Astrocyte of the hippocampus (primary cell): ENCODE results near the gene KPNB1.

ENCODE experiments used
- DNase-seq: peaks from one replicate; pipeline ENCODE4 v3.0.0; 2011; ENCODE audit warnings: low read depth, low spot score

The KPNB1 gene

DNA sequence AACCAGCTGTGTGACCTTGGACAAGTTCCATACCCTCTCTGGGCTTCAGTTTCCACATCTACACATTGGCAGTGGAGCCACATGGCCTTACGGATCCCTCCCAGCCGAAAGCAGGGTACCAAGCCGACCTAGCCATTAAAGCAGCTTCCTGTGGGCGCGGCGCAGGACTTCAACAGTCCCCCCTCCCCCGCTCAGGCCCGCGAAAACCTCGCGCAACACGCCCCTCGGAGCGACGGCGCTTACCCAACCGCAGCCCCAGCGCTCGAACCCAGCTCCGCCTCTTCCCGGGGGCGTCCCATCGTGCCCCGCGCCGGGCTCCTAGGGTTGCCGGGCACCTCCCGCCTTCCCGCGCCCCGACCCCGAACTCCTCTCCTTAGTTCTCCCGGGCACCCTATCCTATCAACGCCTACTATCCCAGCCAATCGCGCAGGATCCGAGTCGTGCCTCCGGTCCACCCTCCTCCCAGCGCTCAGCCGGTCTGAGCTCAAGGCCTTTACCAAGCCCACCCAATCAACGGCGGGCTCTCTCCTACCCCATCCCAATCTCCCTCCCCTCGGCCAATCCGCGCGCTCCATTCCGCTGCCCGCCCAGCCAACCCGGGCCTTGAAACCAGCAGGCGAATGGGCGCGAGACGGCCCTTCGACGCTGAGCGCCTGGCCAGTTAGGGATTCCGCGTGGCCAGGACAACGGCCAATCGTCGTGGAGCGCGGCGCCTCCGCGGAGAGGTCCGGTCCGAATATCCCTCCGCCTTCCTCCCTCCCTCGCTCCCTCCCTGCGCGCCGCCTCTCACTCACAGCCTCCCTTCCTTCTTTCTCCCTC, at the start of gene KPNB1:
KPNB1 (plus strand) TSS at position 767 of the 819 bp plus-strand sequence. CDS start 326 bp downstream, outside the sequence.
- peak; percentile 100 for DNase-seq

- no peak for DNase-seq
Measured at GRCh38 chr17:47603830-47604597, 45.7 kb upstream of the KPNB1 start.

DNA sequence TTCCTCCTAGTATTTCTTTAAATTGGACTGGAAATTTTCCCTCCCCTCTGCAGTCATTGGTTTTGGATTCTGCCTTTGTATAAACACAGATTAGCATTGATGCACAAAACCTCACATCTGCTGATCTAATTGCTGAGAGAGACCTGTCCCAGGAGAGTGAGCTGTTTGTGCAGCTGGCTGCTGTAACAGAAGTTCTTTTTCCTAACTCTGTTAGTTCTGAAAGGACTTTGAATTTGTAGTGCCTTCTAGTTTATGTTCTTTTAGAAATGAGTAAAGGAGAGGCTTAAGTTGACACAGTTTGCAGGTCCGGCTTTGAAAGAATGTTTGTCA, 45.2 kb upstream of the KPNB1 start:
- DNase-seq, result peak; percentile 68

DNA sequence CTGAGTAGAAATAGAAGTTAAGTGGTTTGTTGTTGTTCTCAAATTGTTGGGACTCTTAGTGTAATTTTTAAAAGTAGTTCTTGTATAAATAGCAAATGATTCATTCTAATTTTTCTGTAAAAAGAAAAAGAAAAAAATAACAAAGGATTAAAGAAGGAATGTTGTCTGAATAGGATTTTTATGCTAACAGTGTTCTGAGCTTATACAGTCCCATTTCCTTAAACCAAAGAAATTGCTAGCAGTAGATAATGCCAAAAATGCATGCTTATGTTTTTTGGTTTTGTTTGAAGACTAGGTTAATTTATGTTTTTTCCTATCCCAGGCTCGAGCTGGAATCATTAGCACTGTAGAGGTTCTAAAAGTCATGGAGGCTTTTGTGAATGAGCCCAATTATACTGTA, 44.7 kb upstream of the KPNB1 start:
- peak; percentile 18 for DNase-seq

GRCh38 chr17:47607481-47607880, 42.2 kb upstream of the KPNB1 start:
- no peak for DNase-seq

DNA sequence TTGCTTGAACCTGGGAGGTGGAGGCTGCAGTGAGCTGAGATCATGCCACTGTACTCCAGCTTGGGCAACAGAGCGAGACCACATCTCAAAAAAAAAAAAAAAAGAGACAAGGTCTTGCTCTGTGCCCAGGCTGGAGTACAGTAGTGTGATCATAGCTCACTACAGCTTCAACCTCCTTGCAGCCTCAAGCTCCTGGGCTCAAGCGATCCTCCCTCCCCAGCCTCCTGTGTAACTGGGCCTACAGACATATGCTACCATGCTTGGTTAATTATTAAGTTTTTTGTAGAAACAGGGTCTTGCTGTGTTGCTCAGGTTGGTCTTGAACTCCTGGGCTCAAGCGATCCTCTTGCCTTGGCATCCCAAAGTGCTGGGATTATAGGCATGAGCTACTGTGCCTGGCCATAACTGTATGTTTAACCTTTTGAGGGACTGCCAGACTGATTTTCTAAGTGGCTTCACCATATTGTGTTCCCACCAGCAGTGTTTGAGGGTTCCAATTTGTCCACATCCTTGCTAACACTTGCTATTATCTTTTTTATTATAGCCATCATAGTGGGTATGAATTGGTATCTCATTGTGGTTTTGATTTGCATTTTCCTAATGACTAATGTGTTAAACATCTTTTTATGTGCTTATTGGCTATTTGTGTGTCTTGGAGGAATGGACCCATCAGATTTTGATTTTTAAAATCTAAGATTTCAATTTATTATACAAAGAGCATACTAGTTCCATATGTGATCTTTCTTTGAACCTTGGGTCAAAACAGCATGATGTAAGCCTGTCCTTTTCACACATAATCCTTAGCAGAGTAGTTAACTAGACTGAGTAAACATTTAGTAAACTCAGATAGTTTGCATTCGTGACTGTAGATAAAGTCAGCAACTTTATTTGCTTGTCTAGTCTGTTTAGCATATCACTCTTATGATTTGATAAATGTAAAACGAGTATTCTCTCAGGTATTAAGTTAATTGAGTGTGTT, 38.1 kb upstream of the KPNB1 start:
- DNase-seq, result peak; percentile 23

DNA sequence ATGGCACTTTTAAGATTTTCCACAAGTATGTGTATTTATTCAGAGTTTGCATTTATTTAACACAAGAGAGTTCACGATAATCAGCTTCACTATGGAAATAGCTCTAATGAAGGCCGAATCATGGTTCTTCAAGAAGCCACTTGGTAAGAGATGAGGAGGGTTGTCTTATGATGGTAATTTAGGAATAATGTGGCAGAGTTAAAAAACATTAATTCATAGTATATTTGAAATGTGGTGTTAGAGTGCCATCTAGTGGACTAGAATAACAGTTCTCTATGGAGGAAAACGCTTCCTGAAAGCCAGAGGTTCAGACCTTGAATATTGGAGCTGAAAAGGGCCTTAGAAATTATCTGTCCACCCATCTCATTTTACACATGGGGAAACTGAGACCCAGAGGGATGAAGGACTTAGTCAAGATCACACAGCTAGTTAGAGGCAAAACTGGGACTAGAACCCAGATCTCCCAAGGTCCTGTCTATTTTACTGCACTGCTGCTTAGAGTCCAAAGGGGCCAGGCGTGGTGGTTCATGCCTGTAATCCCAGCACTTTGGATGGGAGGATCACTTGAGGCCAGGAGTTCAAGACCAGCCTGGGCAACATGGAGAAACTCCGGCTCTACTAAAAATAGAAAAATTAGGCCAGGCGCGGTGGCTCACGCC, 33.8 kb upstream of the KPNB1 start:
- DNase-seq, result peak; percentile 70

GRCh38 chr17:47618410-47618809, 31.3 kb upstream of the KPNB1 start:
- DNase-seq, result peak; percentile 22

DNA sequence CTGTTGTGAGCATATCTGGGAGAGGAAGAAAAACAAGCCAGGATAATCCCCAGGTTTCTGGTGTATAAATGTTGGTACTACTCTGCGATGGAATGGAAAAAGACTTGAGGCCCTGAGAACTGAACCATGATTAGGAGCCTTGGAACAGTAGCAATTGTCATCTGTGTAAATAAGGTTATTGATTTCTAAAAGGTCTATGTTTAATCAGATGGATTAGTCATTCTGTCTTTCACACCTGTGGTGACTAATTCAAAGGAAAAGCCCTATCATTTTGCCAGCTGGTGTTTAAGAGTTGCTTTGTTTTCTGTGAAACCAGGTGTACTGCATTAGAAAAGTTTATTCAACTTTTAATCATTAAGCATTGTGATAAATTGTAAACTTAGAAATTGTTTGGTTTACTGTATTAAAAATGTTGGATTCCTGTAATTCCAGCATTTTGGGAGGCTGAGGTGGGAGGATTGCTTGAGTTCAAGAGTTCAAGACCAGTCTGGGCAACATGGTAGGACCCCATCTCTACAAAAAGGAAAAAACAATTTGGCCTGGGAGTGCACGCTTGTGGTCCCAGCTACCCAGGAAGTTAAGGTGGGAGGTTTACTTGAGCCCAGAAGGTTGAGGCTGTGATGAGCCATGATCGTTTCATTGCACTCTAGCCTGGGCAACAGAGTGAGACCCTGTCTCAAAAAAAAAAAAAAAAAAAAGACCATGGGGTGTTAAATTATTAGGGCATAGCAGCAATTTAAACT, 29.0 kb upstream of the KPNB1 start:
- no peak for DNase-seq

DNA sequence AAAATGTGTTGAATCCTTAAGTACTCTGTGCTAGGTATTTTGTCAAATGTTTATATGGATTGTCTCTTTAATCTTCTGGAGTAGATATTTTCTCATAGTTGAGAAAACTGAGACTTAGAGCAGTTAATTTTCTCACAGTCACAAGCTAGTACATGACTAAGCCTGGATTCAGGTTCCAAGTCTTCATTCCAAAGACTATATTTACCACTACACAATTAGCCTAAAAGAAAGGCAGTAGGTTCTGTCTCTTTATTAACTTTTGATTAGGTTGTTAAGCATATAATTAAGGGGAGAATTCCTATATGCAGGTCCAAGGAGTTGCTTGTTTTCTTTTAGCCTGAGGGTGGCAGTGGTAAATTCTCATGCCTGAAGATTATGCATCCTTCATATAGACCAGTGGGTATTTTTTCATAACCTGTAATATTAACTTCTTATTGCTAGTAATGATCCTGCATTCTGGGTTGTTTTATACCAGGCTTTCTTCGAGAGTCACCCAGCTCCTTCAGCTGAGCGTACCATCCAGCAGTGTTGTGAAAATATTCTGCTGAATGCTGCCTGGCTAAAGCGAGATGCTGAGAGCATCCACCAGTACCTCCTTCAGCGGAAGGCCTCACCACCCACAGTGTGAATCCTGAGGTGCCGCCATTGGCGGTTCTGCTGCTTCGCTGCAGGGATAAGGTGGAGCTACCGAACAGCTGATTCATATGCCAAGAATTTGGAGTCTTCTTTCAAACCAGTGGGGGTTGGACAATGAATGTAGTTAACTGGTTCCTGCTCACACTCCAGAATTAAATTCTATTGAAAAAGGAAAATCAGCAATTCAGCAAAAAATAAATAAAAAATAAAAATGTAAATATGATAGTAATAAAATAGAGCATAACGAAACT, 28.2 kb upstream of the KPNB1 start:
- DNase-seq, result peak; percentile 96

- peak; percentile 19 for DNase-seq
Measured at GRCh38 chr17:47622180-47622549, 27.6 kb upstream of the KPNB1 start.

DNA sequence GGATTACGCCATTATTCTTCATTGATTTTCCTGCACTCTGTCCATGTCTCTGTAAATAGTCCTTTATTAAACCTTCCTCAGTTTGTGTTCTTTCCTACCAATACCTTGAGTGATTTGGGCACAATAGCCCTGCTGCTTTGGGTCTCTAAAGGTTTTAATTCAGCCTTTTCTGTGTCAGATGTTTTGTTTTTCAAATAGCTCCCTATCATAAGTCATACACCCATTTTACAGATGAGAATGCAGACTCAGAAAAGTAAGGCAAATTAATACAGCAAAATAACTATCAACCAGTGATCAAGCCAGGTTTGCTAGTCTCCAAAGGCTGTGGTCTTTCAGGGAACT, 25.0 kb upstream of the KPNB1 start:
- no peak for DNase-seq

DNA sequence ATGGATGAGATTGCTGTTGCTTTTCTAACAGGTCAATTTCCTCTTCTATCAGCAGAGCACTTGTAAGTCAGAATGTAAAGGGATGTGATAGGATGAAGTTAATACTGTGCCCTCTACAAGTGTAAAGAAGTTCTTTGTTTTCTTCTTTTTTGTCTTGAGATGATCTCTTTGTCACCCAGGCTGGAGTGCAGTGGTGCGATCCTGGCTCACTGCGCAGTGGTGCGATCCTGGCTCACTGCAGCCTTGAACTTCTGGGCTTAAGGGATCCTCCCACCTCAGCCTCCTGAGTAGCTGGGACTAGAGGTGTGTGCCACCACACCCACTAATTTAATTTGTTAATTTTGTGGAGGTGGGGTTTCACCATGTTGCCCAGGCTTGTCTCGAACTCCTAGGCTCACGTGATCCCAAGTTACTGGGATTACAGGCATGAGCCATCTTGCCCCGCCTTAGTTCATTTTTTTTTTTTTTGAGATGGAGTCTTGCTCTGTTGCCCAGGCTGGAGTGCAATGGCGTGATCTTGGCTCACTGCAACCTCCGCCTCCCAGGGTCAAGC, 21.6 kb upstream of the KPNB1 start:
- DNase-seq, result no peak

DNA sequence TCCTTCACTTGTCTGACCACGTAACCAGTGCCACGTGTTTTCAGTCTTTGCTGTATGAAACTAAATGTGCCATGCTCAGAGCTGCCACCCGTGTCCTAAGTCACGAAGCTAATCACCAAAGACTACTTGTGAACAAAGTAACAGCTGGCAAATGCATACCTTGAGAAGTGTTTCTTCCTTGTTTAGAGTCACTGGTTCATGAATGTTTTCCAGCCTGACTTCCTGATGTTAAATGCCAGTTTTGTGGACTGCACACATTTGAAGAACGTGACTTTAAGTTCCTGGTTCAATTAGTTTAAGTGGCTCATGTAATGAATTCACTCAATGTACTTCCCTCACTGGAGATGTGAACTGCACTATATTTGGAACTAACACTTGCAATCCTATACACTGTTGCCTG, 19.9 kb upstream of the KPNB1 start:
- DNase-seq, result no peak

DNA sequence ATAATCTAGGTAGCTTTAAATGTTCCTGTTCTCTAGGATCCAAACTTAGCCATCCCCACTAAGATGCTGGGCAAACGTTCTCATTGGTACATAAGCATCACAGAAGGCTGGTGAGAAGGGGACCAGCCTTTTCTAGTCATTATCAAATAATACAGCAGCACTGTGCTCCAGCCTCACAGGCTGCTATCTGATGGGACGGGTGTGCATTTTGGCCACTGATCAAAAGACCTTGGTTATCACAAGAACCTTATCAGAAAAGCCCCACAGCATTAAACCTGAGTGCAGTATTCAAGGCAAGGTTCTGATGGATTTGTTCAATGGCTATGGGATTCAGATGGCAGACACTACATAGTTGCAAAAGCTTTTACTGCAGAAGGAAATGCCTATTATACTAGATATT, 19.1 kb upstream of the KPNB1 start:
- DNase-seq, result no peak

DNA sequence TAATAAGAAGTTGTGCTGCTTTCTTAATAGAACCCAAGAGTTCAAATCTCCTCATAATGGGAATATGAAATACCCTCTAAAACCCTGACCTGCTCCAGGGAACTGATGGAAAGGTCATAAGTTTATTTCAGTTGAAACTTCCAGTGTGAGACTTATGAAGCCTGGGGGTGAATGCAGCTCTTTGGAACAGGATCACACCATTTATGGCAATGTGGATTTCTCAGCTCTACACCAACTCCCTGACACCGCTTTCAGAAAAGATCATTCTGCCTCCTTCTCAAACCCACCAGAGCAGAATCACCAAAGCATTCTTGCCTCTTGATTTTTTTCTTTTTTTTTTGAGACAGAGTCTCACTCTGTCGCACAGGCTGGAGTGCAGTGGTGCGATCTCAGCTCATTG, 16.7 kb upstream of the KPNB1 start:
- DNase-seq, result no peak

GRCh38 chr17:47633996-47634395, 15.7 kb upstream of the KPNB1 start:
- no peak for DNase-seq

GRCh38 chr17:47634870-47635269, 14.8 kb upstream of the KPNB1 start:
- DNase-seq, result no peak

- no peak for DNase-seq
Measured at GRCh38 chr17:47635734-47636133, 14.0 kb upstream of the KPNB1 start.
